GM18505 (cell line): Measurements from ENCODE around the gene MAMDC2.
"Not testable (repeated sequence)": the region's sequence is repeated elsewhere in the genome, so short reads cannot be mapped to it uniquely, and the experiment has no call there.

Source experiments
- ATAC-seq: cut with Tn5 transposase; IDR thresholded peaks from one replicate; pipeline ENCODE4 v1.9.1; 2021; ENCODE audit not compliant: unreplicated experiment
- POLR2A ChIP-seq: IDR thresholded peaks from 4 replicates; pipeline ENCODE4 v1.6.1; 2011; ENCODE audit warnings: borderline replicate concordance; ENCODE audit not compliant: insufficient read depth, insufficient read length; ENCODE audit errors: extremely low read depth

MAMDC2 gene

DNA sequence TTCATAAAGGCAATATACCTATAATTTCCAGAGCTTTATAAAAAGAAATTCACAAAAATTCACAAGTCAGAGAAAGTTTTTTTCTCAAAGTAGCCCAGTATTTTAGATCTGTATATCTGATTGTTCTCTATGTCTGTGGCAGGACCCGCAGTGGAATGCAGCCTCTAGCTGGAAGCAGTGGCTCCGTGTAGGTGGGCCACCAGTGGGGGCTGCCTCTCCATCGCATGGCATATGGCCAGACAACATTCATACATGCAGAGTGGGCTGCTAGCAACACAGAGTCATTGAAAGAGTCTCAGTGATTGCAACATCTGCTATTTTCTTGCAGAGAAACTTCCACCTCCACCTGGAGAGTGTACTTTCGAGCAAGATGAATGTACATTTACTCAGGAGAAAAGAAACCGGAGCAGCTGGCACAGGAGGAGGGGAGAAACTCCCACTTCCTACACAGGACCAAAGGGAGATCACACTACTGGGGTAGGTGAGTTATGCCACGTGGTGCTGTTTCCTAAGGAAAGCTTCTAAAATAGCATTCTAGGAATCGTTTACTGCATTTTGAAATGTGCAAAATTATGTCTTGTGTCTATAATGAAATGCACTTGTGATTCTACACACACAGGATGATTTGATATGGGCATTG, 126.6 kb downstream of the MAMDC2 start:
- ATAC-seq = no peak
- no peak for TF ChIP-seq POLR2A

GRCh38 chr9:70172532-70172931, 128.9 kb downstream of the MAMDC2 start:
- ATAC-seq = no peak
- TF ChIP-seq POLR2A = no peak

DNA sequence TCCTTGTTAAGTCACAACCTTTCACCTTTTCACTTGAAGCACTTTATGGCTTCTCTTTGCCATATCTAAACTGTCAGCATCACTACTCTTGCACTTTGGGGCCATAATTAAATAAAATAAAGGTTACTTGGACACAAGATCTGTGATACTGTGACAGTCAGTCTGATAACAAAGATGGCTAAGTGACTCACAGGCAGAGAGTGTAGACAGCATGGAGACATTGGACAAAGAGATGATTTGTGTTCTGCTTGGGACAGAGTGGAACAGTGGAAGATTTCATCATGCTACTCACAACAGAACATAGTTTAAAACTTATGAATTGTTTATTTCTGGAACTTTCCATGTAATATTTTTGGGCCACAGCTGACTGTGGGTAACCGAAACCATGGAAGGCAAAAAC, 133.5 kb downstream of the MAMDC2 start:
- no peak for ATAC-seq
- TF ChIP-seq POLR2A = no peak

DNA sequence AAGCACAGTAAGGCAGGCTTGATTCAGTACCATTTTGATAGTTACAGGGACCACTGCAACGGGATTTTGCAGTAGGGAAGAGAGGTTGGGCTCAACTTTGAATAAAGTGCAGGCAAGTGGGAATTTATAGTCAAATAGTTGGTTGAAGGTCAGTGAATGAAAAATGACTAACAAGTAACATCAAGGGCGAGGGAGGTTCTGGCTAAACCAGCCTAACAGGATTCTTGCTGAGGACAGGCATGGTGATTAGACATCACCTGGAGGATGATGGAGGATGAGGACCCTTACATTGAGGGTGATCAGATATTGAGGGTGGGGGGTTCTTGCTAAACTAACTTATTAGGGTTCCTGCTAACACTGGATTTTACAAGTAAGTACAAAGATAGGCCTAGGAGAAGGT, 149.1 kb downstream of the MAMDC2 start:
- no peak for TF ChIP-seq POLR2A
- no peak for ATAC-seq

DNA sequence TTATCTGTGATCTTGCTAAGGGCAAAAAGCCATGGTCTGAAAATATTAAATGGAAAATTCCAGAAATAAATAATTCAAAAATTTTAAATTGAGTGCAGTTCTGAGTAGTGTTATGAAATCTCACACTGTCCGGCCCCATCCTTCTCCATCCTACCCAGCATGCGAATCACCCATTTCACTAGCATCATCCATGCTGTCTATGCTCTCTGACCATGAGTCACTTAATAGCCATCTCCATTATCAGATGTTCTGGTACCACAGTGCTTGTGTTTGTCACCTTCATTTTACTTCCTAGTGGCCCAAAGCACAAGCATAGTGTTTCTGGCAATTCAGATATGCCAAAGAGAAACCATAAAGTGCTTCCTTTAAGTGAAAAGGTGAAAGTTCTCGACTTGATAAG, 151.8 kb downstream of the MAMDC2 start:
- TF ChIP-seq POLR2A = no peak

DNA sequence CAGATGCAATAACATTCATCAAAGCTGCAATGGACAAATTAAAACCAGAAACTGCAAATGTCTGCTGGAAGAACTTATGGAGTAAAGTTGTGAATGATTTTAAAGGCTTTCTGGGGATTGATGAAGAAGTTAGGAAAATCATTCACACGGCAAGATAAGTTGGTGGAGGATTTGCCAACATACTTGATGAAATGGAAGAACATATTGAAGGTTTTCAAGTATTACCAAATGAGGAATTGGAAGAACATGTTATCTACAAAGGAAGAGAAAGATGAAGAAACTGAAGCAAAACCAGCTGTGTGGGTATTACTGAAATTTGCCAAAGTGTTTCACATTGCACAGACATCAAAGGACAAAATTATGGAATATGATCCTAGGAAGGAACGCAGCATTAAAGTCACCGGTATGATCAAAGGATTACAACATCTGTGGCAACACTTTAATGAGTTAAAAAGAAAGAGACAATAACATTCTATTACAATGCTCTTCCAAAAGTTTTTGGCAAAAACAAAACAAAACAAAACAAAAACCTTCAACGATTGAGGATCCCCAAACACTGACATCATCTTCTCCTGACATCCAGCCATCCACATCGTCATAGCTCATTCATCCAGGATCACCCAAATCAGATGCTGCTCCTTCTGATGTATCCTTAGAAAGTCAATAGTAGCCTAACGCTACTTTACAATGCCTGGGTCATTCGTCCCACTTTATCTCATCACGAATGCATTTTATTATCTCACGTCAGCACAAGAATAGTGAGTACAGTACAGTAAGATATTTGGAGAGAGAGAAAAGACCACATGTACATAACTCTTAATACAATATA, 153.8 kb downstream of the MAMDC2 start:
- ATAC-seq = no peak
- TF ChIP-seq POLR2A = no peak

More for the DNA sequence above, 151.8 kb downstream of the MAMDC2 start:
- no peak for ATAC-seq

- ATAC-seq = not testable (repeated sequence)
Measured at GRCh38 chr9:70204743-70205142, 161.1 kb downstream of the MAMDC2 start.

- ATAC-seq = no peak
- no peak for TF ChIP-seq POLR2A
Measured at GRCh38 chr9:70205366-70206020, 161.8 kb downstream of the MAMDC2 start.

DNA sequence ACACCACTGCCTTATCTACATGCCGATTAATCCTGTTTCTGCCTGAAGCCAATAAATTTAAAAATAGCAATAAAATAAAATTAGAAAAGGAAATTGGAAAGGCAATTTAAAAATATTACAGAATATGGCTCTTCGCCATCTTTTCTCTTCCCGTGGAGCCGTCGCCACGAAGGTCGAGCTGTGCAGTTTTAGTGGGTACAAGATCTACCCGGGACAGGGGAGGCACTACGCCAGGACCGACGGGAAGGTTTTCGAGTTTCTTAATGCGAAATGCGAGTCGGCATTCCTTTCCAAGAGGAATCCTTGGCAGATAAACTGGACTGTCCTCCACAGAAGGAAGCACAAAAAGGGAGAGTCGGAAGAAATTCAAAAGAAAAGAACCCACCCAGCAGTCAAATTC, 173.4 kb downstream of the MAMDC2 start:
- no peak for ATAC-seq
- no peak for TF ChIP-seq POLR2A

DNA sequence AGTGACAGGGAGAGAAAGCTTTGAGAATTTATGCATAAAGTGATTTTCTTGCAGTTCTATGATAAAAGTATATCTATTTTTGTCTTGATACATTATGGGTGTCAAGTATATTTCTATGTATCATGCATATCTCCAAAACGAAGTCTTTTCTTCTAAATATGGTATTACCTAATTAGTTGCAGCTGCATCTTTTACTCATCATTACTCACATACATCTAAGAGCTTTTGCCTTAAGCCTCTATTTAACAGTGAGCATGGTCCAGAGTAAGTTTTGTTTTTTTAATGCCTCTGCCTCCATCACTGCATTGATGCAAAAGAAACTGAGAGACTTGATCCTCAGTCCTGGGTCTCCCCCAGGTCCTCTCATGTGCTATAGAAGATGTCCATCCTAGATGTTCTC, 175.1 kb downstream of the MAMDC2 start:
- ATAC-seq = no peak
- TF ChIP-seq POLR2A = no peak

GRCh38 chr9:70220216-70220615, 176.6 kb downstream of the MAMDC2 start:
- TF ChIP-seq POLR2A = no peak
- ATAC-seq = no peak

- no peak for ATAC-seq
- TF ChIP-seq POLR2A = no peak
Measured at GRCh38 chr9:70222354-70222753, 178.7 kb downstream of the MAMDC2 start.

DNA sequence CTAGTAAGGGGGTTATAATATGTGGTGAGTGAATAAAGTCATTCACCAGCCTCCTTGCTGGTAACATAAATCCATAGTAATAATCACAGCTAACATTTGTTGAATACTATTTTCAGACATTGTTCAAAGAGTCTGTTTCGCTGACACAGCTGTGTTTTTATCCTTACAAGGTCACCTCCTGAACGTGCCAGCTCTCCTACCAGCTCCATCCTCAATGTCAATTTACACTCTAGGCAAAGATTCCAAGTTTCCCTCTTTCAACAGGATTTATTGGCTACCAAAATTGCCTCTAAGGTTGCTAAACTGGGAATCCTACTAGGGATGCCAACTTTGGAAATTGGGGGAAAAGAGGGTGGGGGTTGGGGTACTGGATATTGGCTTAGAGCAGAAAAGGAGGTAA, 184.5 kb downstream of the MAMDC2 start:
- no peak for TF ChIP-seq POLR2A
- no peak for ATAC-seq

DNA sequence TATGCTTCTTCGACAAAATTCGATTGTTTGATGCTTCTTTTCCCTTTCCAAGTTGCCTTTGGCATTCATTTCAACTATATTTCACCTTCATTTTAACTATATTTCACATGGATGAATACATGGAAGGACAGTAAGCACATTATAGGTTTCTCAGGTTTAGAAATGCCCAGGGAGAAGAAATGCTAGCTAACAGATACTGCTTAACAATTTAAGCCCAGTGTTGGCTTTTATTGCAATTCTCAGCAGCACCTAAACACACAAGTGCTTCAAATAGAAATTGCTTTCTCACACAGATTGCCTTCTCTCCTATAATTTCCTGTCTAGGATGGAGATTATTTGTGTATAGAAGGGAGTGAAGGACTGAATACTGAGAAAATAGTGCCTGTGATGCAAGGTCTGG, 185.0 kb downstream of the MAMDC2 start:
- ATAC-seq = no peak

DNA sequence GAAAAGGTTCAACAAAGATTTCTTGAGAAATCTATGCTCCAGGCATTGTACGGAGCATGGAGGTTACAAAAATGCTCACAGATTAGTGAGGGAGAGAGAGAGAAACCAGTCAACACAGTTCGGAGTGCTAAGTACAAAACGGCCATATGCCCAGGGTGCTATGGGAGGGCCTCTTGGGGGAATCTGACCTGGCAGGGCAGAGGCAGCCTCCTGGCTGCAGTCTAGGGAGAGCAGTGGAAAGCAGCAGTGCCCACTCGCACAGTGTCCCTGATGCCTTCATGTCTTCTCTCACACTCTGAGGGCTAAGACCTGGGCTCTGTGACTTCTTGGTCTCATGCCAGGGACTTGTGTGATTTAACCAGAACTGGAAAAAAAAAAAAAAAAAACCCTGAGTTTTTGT, 185.4 kb downstream of the MAMDC2 start:
- no peak for ATAC-seq
- TF ChIP-seq POLR2A = no peak

More for the DNA sequence above, 185.0 kb downstream of the MAMDC2 start:
- no peak for TF ChIP-seq POLR2A

- ATAC-seq = no peak
- TF ChIP-seq POLR2A = no peak
Measured at GRCh38 chr9:70229579-70229978, 185.9 kb downstream of the MAMDC2 start.
